Measurements from ENCODE around the gene TP73.

Gene TP73

GRCh38 chr1:3703786-3704371 lies 51.6 kb downstream of the TP73 start:
- in situ Hi-C loops (cut with MboI; ENCODE audit: low sequenced_read_pairs): no loop called here

GRCh38 chr1:3705341-3705950 lies 53.1 kb downstream of the TP73 start:
- in situ Hi-C loops (cut with MboI; ENCODE audit: low sequenced_read_pairs): no loop called here

GRCh38 chr1:3706651-3707297 lies 54.5 kb downstream of the TP73 start:
- in situ Hi-C loops (cut with MboI; ENCODE audit: low sequenced_read_pairs): no loop called here

GRCh38 chr1:3707298-3707938 lies 55.1 kb downstream of the TP73 start:
- in situ Hi-C loops (cut with MboI; ENCODE audit: low sequenced_read_pairs): no loop called here

- in situ Hi-C loops (cut with MboI; ENCODE audit: low sequenced_read_pairs): no loop called here
These were observed 55.6 kb downstream of the TP73 start for GRCh38 chr1:3707939-3708328.

GRCh38 chr1:3708791-3709190 lies 56.5 kb downstream of the TP73 start:
- in situ Hi-C loops (cut with MboI; ENCODE audit: low sequenced_read_pairs): no loop called here

- in situ Hi-C loops (cut with MboI; ENCODE audit: low sequenced_read_pairs): no loop called here
These were observed 57.9 kb downstream of the TP73 start for GRCh38 chr1:3710251-3710650.

GRCh38 chr1:3711381-3711779 lies 59.1 kb downstream of the TP73 start:
- in situ Hi-C loops (cut with MboI; ENCODE audit: low sequenced_read_pairs): no loop called here

GRCh38 chr1:3711780-3712451 lies 59.6 kb downstream of the TP73 start:
- in situ Hi-C loops (cut with MboI; ENCODE audit: low sequenced_read_pairs): no loop called here

- in situ Hi-C loops (cut with MboI; ENCODE audit: low sequenced_read_pairs): no loop called here
These were observed 60.5 kb downstream of the TP73 start for GRCh38 chr1:3712573-3713535.

GRCh38 chr1:3713840-3714239 lies 61.5 kb downstream of the TP73 start:
- in situ Hi-C loops (cut with MboI; ENCODE audit: low sequenced_read_pairs): no loop called here

- in situ Hi-C loops (cut with MboI; ENCODE audit: low sequenced_read_pairs): no loop called here
These were observed 62.0 kb downstream of the TP73 start for GRCh38 chr1:3714284-3714741.

- in situ Hi-C loops (cut with MboI; ENCODE audit: low sequenced_read_pairs): no loop called here
These were observed 62.5 kb downstream of the TP73 start for GRCh38 chr1:3714814-3715213.

- in situ Hi-C loops (cut with MboI; ENCODE audit: low sequenced_read_pairs): no loop called here
These were observed 64.0 kb downstream of the TP73 start for GRCh38 chr1:3716351-3716750.

- in situ Hi-C loops (cut with MboI; ENCODE audit: low sequenced_read_pairs): no loop called here
These were observed 64.9 kb downstream of the TP73 start for GRCh38 chr1:3717041-3717714.

GRCh38 chr1:3717715-3718601 lies 65.6 kb downstream of the TP73 start:
- in situ Hi-C loops (cut with MboI; ENCODE audit: low sequenced_read_pairs): no loop called here

- in situ Hi-C loops (cut with MboI; ENCODE audit: low sequenced_read_pairs): no loop called here
These were observed 66.4 kb downstream of the TP73 start for GRCh38 chr1:3718764-3719163.

- in situ Hi-C loops (cut with MboI; ENCODE audit: low sequenced_read_pairs): no loop called here
These were observed 69.7 kb downstream of the TP73 start for GRCh38 chr1:3721955-3722465.

All from hTERT RPE-1 (cell line).